ENCODE measurements around the gene TMEM131.
"Not testable (repeated sequence)": the region's sequence is repeated elsewhere in the genome, so short reads cannot be mapped to it uniquely, and the experiment has no call there.

The TMEM131 gene

GRCh38 chr2:97995734-97996624 is at the start of gene TMEM131:
Gene TMEM131, minus strand, starts transcription at chr2:97995948. Its CDS starts 286 bp downstream, at chr2:97995662.
- DNase-seq (ENCODE audit: low spot score): peak; percentile 96

- not testable (repeated sequence) for DNase-seq (ENCODE audit: low spot score)
These were observed 49.0 kb upstream of the TMEM131 start for GRCh38 chr2:98044730-98045129.

GRCh38 chr2:98043101-98043500 is 47.4 kb upstream of the TMEM131 start:
- no peak for DNase-seq (ENCODE audit: low spot score)

GRCh38 chr2:98040331-98040939 is 44.7 kb upstream of the TMEM131 start:
- DNase-seq (ENCODE audit: low spot score): no peak

- DNase-seq (ENCODE audit: low spot score): no peak
These were observed 43.5 kb upstream of the TMEM131 start for GRCh38 chr2:98039085-98039756.

GRCh38 chr2:98037666-98038336 is 42.1 kb upstream of the TMEM131 start:
- DNase-seq (ENCODE audit: low spot score): no peak

- DNase-seq (ENCODE audit: low spot score): no peak
These were observed 41.5 kb upstream of the TMEM131 start for GRCh38 chr2:98037206-98037605.

- DNase-seq (ENCODE audit: low spot score): no peak
These were observed 40.7 kb upstream of the TMEM131 start for GRCh38 chr2:98036349-98037000.

GRCh38 chr2:98034745-98035144 is 39.0 kb upstream of the TMEM131 start:
- DNase-seq (ENCODE audit: low spot score): no peak

- DNase-seq (ENCODE audit: low spot score): no peak
These were observed 36.3 kb upstream of the TMEM131 start for GRCh38 chr2:98032086-98032485.

- DNase-seq (ENCODE audit: low spot score): no peak
These were observed 34.0 kb upstream of the TMEM131 start for GRCh38 chr2:98029718-98030222.

- no peak for DNase-seq (ENCODE audit: low spot score)
These were observed 33.4 kb upstream of the TMEM131 start for GRCh38 chr2:98028931-98029717.

GRCh38 chr2:98028101-98028561 is 32.4 kb upstream of the TMEM131 start:
- no peak for DNase-seq (ENCODE audit: low spot score)

- no peak for DNase-seq (ENCODE audit: low spot score)
These were observed 31.8 kb upstream of the TMEM131 start for GRCh38 chr2:98027538-98027937.

- DNase-seq (ENCODE audit: low spot score): no peak
These were observed 31.3 kb upstream of the TMEM131 start for GRCh38 chr2:98026927-98027522.

GRCh38 chr2:98026292-98026691 is 30.5 kb upstream of the TMEM131 start:
- no peak for DNase-seq (ENCODE audit: low spot score)

GRCh38 chr2:98025481-98026037 is 29.8 kb upstream of the TMEM131 start:
- DNase-seq (ENCODE audit: low spot score): no peak

- DNase-seq (ENCODE audit: low spot score): not testable (repeated sequence)
These were observed 26.3 kb upstream of the TMEM131 start for GRCh38 chr2:98022067-98022466.

GRCh38 chr2:98020992-98021713 is 25.4 kb upstream of the TMEM131 start:
- DNase-seq (ENCODE audit: low spot score): no peak

All from HuH-7 (cell line).